IMR-90 (cell line): ENCODE data around the gene ERBB4. TPM values are rescaled to one million over a fixed set of nuclear protein-coding genes. Genes with fewer than 3 reads are reported as not detected.

Experiments used
- ATAC-seq: fragments of 200-7000 bp; cut with Tn5 transposase; 2 replicates; pipeline ENCODE4 v1.9.1; 2020; ENCODE audit warnings: low read depth, mild to moderate bottlenecking, moderate library complexity
- BruUV-seq: library from RNA; stranded (reverse); fragments of 400-500 nt; replicated peaks from 2 replicates; lab custom pipeline; 2021; lab: Mats Ljungman, UMichigan
- CTCF ChIA-PET: fragments of 300-600 bp; formaldehyde crosslinking; extraction: SDS; loops from one replicate; lab custom pipeline; 2021; ENCODE audit warnings: antibody characterized with exemption; lab: Yijun Ruan, JAX
- POLR2A ChIA-PET: fragments of 300-600 bp; sonication (Branson Sonifier 250); formaldehyde crosslinking; loops from one replicate; lab custom pipeline; 2022; ENCODE audit warnings: antibody characterized with exemption; ENCODE audit not compliant: unreplicated experiment; lab: Charles Lee
- DNase-seq: peaks from one replicate; pipeline ENCODE4 v3.0.0; 2013
- H2AFZ ChIP-seq: replicated peaks from 2 replicates; pipeline ENCODE3; 2013; ENCODE audit warnings: low read length, mild to moderate bottlenecking; ENCODE audit not compliant: poor library complexity
- H2AK5ac ChIP-seq: 2 replicates; pipeline ENCODE4 v1.6.1; 2013; ENCODE audit warnings: low read depth, low read length, inconsistent platforms
- H2AK9ac ChIP-seq: replicated peaks from 2 replicates; pipeline ENCODE3; 2013; ENCODE audit warnings: mild to moderate bottlenecking, low read depth, low read length, moderate library complexity; ENCODE audit not compliant: poor library complexity
- H2BK120ac ChIP-seq: 2 replicates; pipeline ENCODE4 v1.6.1; 2013; ENCODE audit warnings: low read depth, low read length, inconsistent platforms
- H2BK15ac ChIP-seq: 3 replicates; pipeline ENCODE4 v1.6.1; 2013; ENCODE audit warnings: low read depth, low read length, inconsistent platforms
- H2BK20ac ChIP-seq: 2 replicates; pipeline ENCODE4 v1.6.1; 2013; ENCODE audit warnings: low read depth, mild to moderate bottlenecking, inconsistent platforms, low read length, moderate library complexity
- H2BK5ac ChIP-seq: 2 replicates; pipeline ENCODE4 v1.6.1; 2013; ENCODE audit warnings: mild to moderate bottlenecking, low read depth, low read length, inconsistent platforms; ENCODE audit not compliant: poor library complexity, severe bottlenecking
- H3K14ac ChIP-seq: replicated peaks from 2 replicates; pipeline ENCODE4 v1.6.1; 2013; ENCODE audit warnings: low read depth, low read length, inconsistent platforms
- H3K18ac ChIP-seq: 2 replicates; pipeline ENCODE4 v1.6.1; 2013; ENCODE audit warnings: low read depth, low read length, control low read depth
- H3K23ac ChIP-seq: 2 replicates; pipeline ENCODE4 v1.6.1; 2013; ENCODE audit warnings: low read depth, low read length, inconsistent platforms
- H3K27ac ChIP-seq: 2 replicates; pipeline ENCODE4 v1.5.1; 2013; ENCODE audit warnings: mild to moderate bottlenecking, control low read depth, low read length; ENCODE audit not compliant: insufficient read depth
- H3K27me3 ChIP-seq: 2 replicates; pipeline ENCODE4 v1.6.1; 2013; ENCODE audit warnings: low read length; ENCODE audit not compliant: control insufficient read depth, insufficient read depth
- H3K36me3 ChIP-seq: 2 replicates; pipeline ENCODE4 v1.6.1; 2013; ENCODE audit warnings: low read length, mixed read lengths; ENCODE audit not compliant: control insufficient read depth, insufficient read depth
- H3K4ac ChIP-seq: 2 replicates; pipeline ENCODE4 v1.6.1; 2013; ENCODE audit warnings: low read depth, low read length, inconsistent platforms
- H3K4me1 ChIP-seq: 2 replicates; pipeline ENCODE4 v1.6.1; 2013; ENCODE audit warnings: low read length, mixed read lengths; ENCODE audit not compliant: control insufficient read depth, insufficient read depth
- H3K4me2 ChIP-seq: 2 replicates; pipeline ENCODE4 v1.6.1; 2013; ENCODE audit warnings: low read depth, mild to moderate bottlenecking, control low read depth, low read length, moderate library complexity
- H3K4me3 ChIP-seq: 2 replicates; pipeline ENCODE4 v1.5.1; 2013; ENCODE audit warnings: low read depth, mild to moderate bottlenecking, control low read depth, low read length, moderate library complexity; ENCODE audit not compliant: insufficient read depth
- H3K56ac ChIP-seq: 2 replicates; pipeline ENCODE4 v1.6.1; 2013; ENCODE audit warnings: low read length, inconsistent platforms; ENCODE audit not compliant: insufficient read depth; ENCODE audit errors: extremely low read depth
- H3K79me1 ChIP-seq, 2 experiments: 2 replicates each; pipeline ENCODE4 v1.6.1; 2013; ENCODE audit warnings: low read length in 2 of 2, inconsistent platforms in 1 of 2, low read depth in 1 of 2
- H3K9ac ChIP-seq: 2 replicates; pipeline ENCODE4 v1.6.1; 2013; ENCODE audit warnings: low read depth, low read length, control low read depth
- H3K9me1 ChIP-seq: 2 replicates; pipeline ENCODE4 v1.6.1; 2013; ENCODE audit warnings: low read length, inconsistent platforms; ENCODE audit not compliant: insufficient read depth
- H3K9me3 ChIP-seq: 2 replicates; pipeline ENCODE4 v1.6.1; 2013; ENCODE audit warnings: low read length; ENCODE audit not compliant: control insufficient read depth, insufficient read depth
- H4K20me1 ChIP-seq: 2 replicates; pipeline ENCODE4 v1.6.1; 2013; ENCODE audit warnings: low read length, inconsistent platforms; ENCODE audit not compliant: insufficient read depth
- H4K5ac ChIP-seq: 2 replicates; pipeline ENCODE4 v1.6.1; 2013; ENCODE audit warnings: mild to moderate bottlenecking, low read depth, low read length, control low read depth
- H4K8ac ChIP-seq, 2 experiments: 2 replicates each; pipeline ENCODE4 v1.6.1; 2013; ENCODE audit warnings: low read depth in 2 of 2, low read length in 2 of 2, control low read depth in 1 of 2, inconsistent platforms in 1 of 2
- H4K91ac ChIP-seq: 2 replicates; pipeline ENCODE4 v1.6.1; 2013; ENCODE audit warnings: low read depth, low read length, inconsistent platforms; ENCODE audit not compliant: insufficient read depth
- SMC3 ChIP-seq: fragments of 150-350 bp; IDR thresholded peaks from 2 replicates; pipeline ENCODE4 v1.6.1; 2016; ENCODE audit warnings: low read depth, mild to moderate bottlenecking, antibody characterized with exemption, low read length, moderate library complexity
- WGBS, 2 experiments: methylation state at CpG; one replicate each; pipeline versions ENCODE4 v1.1.5 to v1.1.7; 2013; ENCODE audit warnings: missing lambda C conversion rate in 2 of 2; ENCODE audit not compliant: insufficient read length in 1 of 2; ENCODE audit errors: extremely low coverage in 2 of 2; 5-methylcytosine and 5-hydroxymethylcytosine counted together
- dilution Hi-C: fragments of 300-500 bp; cut with HindIII; formaldehyde crosslinking; loops from one replicate; pipeline ENCODE4 v1.14.3; 2018; ENCODE audit warnings: low sequenced_read_pairs; ENCODE audit not compliant: unreplicated experiment
- in situ Hi-C: fragments of 300-500 bp; cut with MboI; formaldehyde crosslinking; loops from 3 replicates; pipeline ENCODE4 v1.14.3; 2019; ENCODE audit warnings: low sequenced_read_pairs, inconsistent platforms, mixed read lengths
- intact Hi-C: fragments of 100-400 bp; cut with micrococcal nuclease; formaldehyde crosslinking; loops from 2 replicates; pipeline ENCODE4 v1.10.0; 2022
- polyA plus RNA-seq, 3 experiments: library from polyadenylated mRNA; depleted of rRNA; stranded (reverse); fragments of >200 nt; gene quantifications; 2 replicates each; pipeline ENCODE4 v1.2.3, GENCODE V29; 2012; ENCODE audit warnings: low replicate concordance in 1 of 3
- total RNA-seq: library from RNA; depleted of rRNA; stranded (reverse); fragments of >200 nt; gene quantifications from 2 replicates; pipeline ENCODE4 v1.2.3, GENCODE V29; 2012

The ERBB4 gene
- total and polyA plus RNA-seq, 2 of the 4 experiments (the other 2 are of a cell fraction): not detected

GRCh38 chr2:211955648-211956047 is 583.0 kb downstream of the ERBB4 start:
- H3K18ac ChIP-seq: no peak overlapping the region
- no peaks in the 10 kb centered on the region for H3K27me3 ChIP-seq
- H3K4me3 ChIP-seq: no peak overlapping the region
- peaks cover under 1% of the 10 kb centered on the region; the same call in 1 of the 2 replicates for H3K9me3 ChIP-seq
- H2AK9ac ChIP-seq: no peak overlapping the region
- in situ Hi-C loops (no loop called here), dilution Hi-C loops (no loop called here), intact Hi-C loops (no loop called here)
- no CpG with 5 or more reads among the region's 1 CpG for WGBS, 2 experiments
- no peak overlapping the region for H2AK5ac ChIP-seq
- no peak overlapping the region for H2BK20ac ChIP-seq
- no peak overlapping the region for H3K56ac ChIP-seq
- no peak overlapping the region for H4K8ac ChIP-seq
- no peak for ATAC-seq
- no TSS peak for BruUV-seq
- no peaks in the 10 kb centered on the region for H3K9me1 ChIP-seq
- H2AFZ ChIP-seq: no peak overlapping the region
- H3K23ac ChIP-seq: no peak overlapping the region
- no peak overlapping the region for H3K9ac ChIP-seq
- H3K14ac ChIP-seq: no peak overlapping the region
- H4K5ac ChIP-seq: no peak overlapping the region
- no peak overlapping the region for H2BK5ac ChIP-seq
- H3K36me3 ChIP-seq: no peaks in the 10 kb centered on the region
- CTCF ChIA-PET: no interaction called here
- no peak overlapping the region for H3K4ac ChIP-seq
- H2BK120ac ChIP-seq: no peak overlapping the region
- no peak overlapping the region for H3K4me2 ChIP-seq
- no peak overlapping the region for H2BK15ac ChIP-seq
- no peak overlapping the region for H4K91ac ChIP-seq
- DNase-seq: no peak
- POLR2A ChIA-PET: no interaction called here
- TF ChIP-seq SMC3: no peak
- H3K4me1 ChIP-seq: no peaks in the 10 kb centered on the region
- no peaks in the 10 kb centered on the region for H3K79me1 ChIP-seq
- H4K20me1 ChIP-seq: no peaks in the 10 kb centered on the region
- H3K27ac ChIP-seq: no peak overlapping the region
